Measurements from ENCODE around the gene RBM28.

Gene RBM28

GRCh38 chr7:128324368-128324680 is 19.4 kb downstream of the RBM28 start:
- TF ChIP-seq, protein P1, sequence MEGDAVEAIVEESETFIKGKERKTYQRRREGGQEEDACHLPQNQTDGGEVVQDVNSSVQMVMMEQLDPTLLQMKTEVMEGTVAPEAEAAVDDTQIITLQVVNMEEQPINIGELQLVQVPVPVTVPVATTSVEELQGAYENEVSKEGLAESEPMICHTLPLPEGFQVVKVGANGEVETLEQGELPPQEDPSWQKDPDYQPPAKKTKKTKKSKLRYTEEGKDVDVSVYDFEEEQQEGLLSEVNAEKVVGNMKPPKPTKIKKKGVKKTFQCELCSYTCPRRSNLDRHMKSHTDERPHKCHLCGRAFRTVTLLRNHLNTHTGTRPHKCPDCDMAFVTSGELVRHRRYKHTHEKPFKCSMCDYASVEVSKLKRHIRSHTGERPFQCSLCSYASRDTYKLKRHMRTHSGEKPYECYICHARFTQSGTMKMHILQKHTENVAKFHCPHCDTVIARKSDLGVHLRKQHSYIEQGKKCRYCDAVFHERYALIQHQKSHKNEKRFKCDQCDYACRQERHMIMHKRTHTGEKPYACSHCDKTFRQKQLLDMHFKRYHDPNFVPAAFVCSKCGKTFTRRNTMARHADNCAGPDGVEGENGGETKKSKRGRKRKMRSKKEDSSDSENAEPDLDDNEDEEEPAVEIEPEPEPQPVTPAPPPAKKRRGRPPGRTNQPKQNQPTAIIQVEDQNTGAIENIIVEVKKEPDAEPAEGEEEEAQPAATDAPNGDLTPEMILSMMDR (IDR thresholded peaks at IDR 0.05), result no peak

GRCh38 chr7:128323459-128324367 is 20.0 kb downstream of the RBM28 start:
- TF ChIP-seq, protein P1 (IDR thresholded peaks at IDR 0.05), result no peak

GRCh38 chr7:128323040-128323439 is 20.7 kb downstream of the RBM28 start:
- TF ChIP-seq, protein P1 (IDR thresholded peaks at IDR 0.05), result no peak

DNA sequence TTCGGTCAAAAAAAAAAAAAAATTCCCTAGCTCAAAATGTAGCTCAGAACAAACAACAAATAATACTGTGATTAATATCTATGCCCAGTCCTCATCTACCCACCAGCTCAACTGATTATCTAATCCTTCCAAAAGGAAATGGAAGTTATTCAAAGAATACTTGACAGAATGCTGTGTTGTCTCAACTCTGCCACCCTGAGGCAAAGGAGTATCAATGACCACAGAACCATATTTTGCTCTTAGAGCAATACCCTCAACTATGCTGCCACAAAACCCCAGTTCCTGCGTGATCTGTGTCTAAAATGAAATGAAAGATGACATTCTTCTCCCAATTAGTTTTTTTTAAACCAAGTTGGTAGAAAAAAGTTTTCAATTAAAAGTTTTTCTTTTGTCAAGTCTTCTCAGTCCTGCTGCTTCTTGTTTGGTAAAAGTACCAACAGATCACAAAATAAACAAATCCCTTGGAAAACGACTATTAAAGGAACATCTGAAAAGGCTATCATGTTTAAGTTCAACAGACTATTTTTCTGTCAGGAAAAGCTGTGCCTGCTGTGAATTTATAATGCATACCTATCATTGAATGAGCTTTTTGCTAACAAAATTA is 21.6 kb downstream of the RBM28 start:
- TF ChIP-seq, protein P1 (IDR thresholded peaks at IDR 0.05), result peak; percentile 72

DNA sequence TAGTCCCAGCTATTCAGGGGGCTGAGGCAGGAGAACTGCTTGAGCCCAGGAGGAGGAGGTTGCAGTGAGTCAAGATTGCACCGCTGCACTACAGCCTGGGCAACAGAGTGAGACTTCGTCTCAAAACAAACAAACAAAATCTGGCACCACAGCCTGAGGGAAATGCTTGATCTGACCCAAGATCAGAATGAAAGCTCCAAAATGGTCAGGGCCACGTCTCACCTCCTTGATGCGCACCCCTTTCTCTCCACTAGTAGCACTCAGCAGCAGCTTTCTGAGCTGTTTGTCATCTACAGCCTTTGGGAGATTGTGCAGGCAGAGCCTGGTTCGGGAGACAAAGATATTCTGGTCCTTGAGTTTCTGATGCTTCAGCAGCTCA is 22.7 kb downstream of the RBM28 start:
- TF ChIP-seq, protein P1 (IDR thresholded peaks at IDR 0.05), result no peak

GRCh38 chr7:128318691-128319090 is 25.0 kb downstream of the RBM28 start:
- TF ChIP-seq, protein P1 (IDR thresholded peaks at IDR 0.05), result no peak

GRCh38 chr7:128311013-128311412 is 32.7 kb downstream of the RBM28 start:
- TF ChIP-seq, protein P1 (IDR thresholded peaks at IDR 0.05), result no peak

Measured in LNCAP (cell line).